Stimulated activated CD4-positive, alpha-beta T cell treated with anti-CD3 and anti-CD28 coated beads, TNF-alpha, amount 100 ng/mL, for 1 hour (primary cell): Measurements from ENCODE around the gene SH3GL1.

ENCODE experiments used
- DNase-seq, 3 donors: peaks; one replicate each; pipeline ENCODE4 v3.0.0-alpha.2; 2020; ENCODE audit warnings: low read depth in 3 of 3, low spot score in 1 of 3

Gene SH3GL1

DNA sequence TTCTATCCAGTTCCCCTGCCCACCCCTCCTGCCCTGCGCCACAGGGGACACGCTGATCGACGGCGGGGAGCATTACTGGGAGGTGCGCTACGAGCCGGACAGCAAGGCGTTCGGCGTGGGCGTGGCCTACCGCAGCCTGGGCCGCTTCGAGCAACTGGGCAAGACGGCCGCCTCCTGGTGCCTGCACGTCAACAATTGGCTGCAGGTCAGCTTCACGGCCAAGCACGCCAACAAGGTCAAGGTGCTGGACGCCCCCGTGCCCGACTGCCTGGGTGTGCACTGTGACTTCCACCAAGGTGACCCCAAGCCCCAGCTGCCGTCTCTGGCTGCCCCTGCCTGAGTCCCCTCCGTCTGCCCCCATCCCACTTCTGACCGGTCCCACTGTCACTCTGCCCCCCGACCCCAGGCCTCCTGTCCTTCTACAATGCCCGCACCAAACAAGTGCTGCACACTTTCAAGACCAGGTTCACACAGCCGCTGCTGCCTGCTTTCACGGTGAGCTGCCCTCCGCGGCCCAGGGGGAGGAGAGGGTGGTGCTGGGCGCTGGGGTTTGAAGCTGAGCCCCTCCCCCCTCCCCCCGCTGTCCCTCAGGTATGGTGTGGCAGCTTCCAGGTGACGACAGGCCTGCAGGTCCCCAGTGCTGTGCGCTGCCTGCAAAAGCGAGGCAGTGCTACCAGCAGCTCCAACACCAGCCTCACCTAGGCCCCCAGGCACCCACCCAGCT is 77.2 kb downstream of the SH3GL1 start:
- DNase-seq: no peak

DNA sequence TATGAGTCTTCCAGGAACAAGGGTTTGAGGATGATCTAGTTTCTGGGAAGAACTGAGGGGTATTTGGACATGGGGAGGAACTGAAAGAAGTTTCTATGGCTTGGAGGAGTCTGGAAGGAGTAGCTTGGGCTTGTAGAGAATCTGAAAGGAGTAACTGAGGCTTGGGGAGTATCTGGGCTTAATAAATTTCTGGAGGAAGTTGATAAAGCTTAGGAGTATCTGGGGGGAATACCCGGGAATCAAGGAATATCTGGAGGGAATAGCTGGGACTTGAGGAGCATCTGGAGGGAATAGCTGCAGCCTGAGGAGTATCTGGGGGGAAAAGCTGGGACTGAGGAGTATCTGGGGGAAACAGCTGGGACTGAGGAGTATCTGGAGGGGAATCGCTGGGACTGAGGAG is 79.9 kb downstream of the SH3GL1 start:
- DNase-seq: no peak

GRCh38 chr19:4319067-4319718 is 81.2 kb downstream of the SH3GL1 start:
- DNase-seq: no peak

DNA sequence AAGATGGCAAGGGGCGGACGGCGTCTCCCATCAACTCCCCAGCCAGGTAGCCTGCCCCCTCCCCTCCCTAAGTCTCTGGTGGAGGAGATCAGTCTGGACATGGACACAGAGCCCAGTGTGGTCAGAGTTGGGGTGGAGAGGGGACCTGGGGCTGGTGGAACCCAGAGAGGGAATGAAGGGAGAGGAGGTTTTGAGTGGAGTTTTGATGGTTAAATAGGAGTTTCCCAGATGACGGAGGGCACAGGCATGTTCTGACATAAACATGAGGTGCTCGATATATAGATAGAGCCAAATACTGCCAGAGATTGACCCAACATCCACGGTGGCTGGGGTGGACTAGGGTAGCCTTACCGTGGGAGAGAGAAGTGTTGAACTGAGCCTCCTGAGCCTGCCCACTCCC is 81.9 kb downstream of the SH3GL1 start:
- no peak for DNase-seq

DNA sequence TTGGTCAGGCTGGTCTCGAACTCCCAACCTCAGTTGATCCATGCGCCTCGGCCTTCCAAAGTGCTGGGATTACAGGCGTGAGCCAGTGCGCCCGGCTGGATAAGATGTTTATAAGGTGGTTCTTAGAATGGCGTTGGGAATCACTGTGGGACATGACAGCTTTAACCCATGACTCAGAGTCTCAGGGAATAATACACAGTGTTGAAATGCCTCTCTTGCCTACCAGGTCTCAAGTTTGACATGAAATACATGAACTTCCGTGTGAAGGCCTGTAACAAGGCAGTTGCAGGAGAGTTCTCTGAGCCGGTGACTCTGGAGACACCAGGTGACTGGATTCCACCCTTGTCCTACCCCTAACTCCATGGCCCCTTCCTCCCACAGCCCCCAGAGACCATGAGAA is 83.4 kb downstream of the SH3GL1 start:
- no peak for DNase-seq

GRCh38 chr19:4313847-4314490 is 86.4 kb downstream of the SH3GL1 start:
- no peak for DNase-seq
